HepG2 (cell line): ENCODE measurements around the gene DNAJA3. TPM values are rescaled to one million over a fixed set of nuclear protein-coding genes. Genes with fewer than 3 reads are reported as not detected.

Source experiments
- ARNT ChIP-seq: fragments of 450-650 bp; IDR thresholded peaks from 2 replicates; pipeline ENCODE4 v1.6.1; 2017
- BHLHE40 ChIP-seq: IDR thresholded peaks from 2 replicates; pipeline ENCODE4 v1.6.1; 2011; ENCODE audit warnings: low read length, improper control_type of control experiment
- GRHL1 ChIP-seq: sonication (generic); formaldehyde crosslinking; conservative IDR thresholded peaks from 2 replicates; pipeline ENCODE4 v1.8.0; 2022; ENCODE audit warnings: missing genetic modification reagents
- NCOA1 ChIP-seq: sonication (generic); formaldehyde crosslinking; IDR thresholded peaks from 2 replicates; pipeline ENCODE4 v1.9.0; 2021; ENCODE audit warnings: missing genetic modification reagents
- REPIN1 ChIP-seq: sonication (generic); formaldehyde crosslinking; IDR thresholded peaks from 2 replicates; pipeline ENCODE4 v1.8.0; 2022; ENCODE audit warnings: missing genetic modification reagents, low read depth, mild to moderate bottlenecking, borderline replicate concordance
- SKIL ChIP-seq: sonication (generic); formaldehyde crosslinking; IDR thresholded peaks from 2 replicates; pipeline ENCODE4 v1.8.0; 2022; ENCODE audit warnings: missing genetic modification reagents, mild to moderate bottlenecking, moderate library complexity, borderline replicate concordance
- THYN1 ChIP-seq: sonication (generic); formaldehyde crosslinking; IDR thresholded peaks from 2 replicates; pipeline ENCODE4 v1.8.1; 2023; ENCODE audit warnings: low read depth, mild to moderate bottlenecking, moderate library complexity, missing genetic modification reagents, borderline replicate concordance
- ZNF17 ChIP-seq: sonication (generic); formaldehyde crosslinking; IDR thresholded peaks from 2 replicates; pipeline ENCODE4 v1.5.0; 2020; ENCODE audit warnings: mild to moderate bottlenecking, missing genetic modification reagents
- ZNF33A ChIP-seq: sonication (generic); formaldehyde crosslinking; IDR thresholded peaks from 2 replicates; pipeline ENCODE4 v1.5.1; 2020; ENCODE audit warnings: missing genetic modification reagents, mild to moderate bottlenecking, moderate library complexity, borderline replicate concordance
- ZNF383 ChIP-seq: sonication (generic); formaldehyde crosslinking; IDR thresholded peaks from 2 replicates; pipeline ENCODE4 v1.4.0; 2020; ENCODE audit warnings: missing genetic modification reagents, mild to moderate bottlenecking, borderline replicate concordance
- ZNF484 ChIP-seq: sonication (generic); formaldehyde crosslinking; IDR thresholded peaks from 2 replicates; pipeline ENCODE4 v1.5.1; 2020; ENCODE audit warnings: mild to moderate bottlenecking, low read depth, missing genetic modification reagents, borderline replicate concordance
- ZNF644 ChIP-seq: IDR thresholded peaks from 2 replicates; pipeline ENCODE4 v1.6.1; 2016; ENCODE audit warnings: low read depth
- polyA plus RNA-seq, 8 experiments: library from polyadenylated mRNA; depleted of rRNA in 3 of 8; stranded (reverse) in 7 of 8; unstranded in 1 of 8; fragments of >200 nt; fragmentation: Illumina TruSeq in 4 of 8; extraction: Trizol in 4 of 8; gene quantifications; 2 replicates each; pipeline versions ENCODE4 v1.2.1 to v1.2.3, GENCODE V29; 2011 to 2016; ENCODE audit warnings: low read depth in 4 of 8, missing spikeins in 1 of 8, mixed read lengths in 1 of 8; ENCODE audit not compliant: insufficient read depth in 1 of 8
- total RNA-seq, 5 experiments: library from RNA; depleted of rRNA; stranded (reverse); fragments of >200 nt; fragmentation: Illumina TruSeq; extraction: Trizol; gene quantifications; 2 replicates each; pipeline ENCODE4 v1.2.3, GENCODE V29; 2016; ENCODE audit warnings: low read depth in 1 of 5
- TF ChIP-seq, protein P1 (sequence below): sonication (generic); formaldehyde crosslinking; IDR thresholded peaks from 2 replicates; pipeline ENCODE4 v1.4.0; 2020; ENCODE audit warnings: mild to moderate bottlenecking, missing genetic modification reagents
- TF ChIP-seq, protein P2 (sequence below): sonication (generic); formaldehyde crosslinking; IDR thresholded peaks from 2 replicates; pipeline ENCODE4 v1.5.0; 2020; ENCODE audit warnings: missing genetic modification reagents
- TF ChIP-seq, protein P3 (sequence below): sonication (generic); formaldehyde crosslinking; IDR thresholded peaks from 2 replicates; pipeline ENCODE4 v1.5.0; 2020; ENCODE audit warnings: missing genetic modification reagents, mild to moderate bottlenecking, borderline replicate concordance

The DNAJA3 gene
- total and polyA plus RNA-seq, 2 of the 13 experiments (the other 11 are each of a cell fraction or from before 2014, with no cell fraction given) = 77.0 to 83.3 TPM

DNA sequence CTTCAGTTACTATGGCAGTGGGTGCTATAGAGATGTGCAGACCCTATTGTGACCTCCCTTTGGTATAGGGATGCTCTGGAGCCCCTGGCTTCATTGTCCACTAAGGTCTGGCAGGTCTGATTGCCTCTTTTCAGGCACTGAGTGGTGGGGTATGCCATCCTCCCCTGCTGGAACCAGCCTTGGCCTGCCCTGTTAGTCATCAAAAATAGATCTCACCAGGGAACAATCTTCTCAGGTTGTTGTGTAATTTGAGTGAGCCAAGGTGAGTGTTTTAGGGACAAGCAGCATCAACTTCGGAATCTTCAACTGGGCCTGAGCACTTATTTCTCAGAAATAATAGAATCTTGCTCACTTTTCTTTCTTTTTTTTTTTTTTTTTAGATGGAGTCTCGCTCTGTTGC, 70.1 kb downstream of the DNAJA3 start (continued):
- TF ChIP-seq, protein P1, sequence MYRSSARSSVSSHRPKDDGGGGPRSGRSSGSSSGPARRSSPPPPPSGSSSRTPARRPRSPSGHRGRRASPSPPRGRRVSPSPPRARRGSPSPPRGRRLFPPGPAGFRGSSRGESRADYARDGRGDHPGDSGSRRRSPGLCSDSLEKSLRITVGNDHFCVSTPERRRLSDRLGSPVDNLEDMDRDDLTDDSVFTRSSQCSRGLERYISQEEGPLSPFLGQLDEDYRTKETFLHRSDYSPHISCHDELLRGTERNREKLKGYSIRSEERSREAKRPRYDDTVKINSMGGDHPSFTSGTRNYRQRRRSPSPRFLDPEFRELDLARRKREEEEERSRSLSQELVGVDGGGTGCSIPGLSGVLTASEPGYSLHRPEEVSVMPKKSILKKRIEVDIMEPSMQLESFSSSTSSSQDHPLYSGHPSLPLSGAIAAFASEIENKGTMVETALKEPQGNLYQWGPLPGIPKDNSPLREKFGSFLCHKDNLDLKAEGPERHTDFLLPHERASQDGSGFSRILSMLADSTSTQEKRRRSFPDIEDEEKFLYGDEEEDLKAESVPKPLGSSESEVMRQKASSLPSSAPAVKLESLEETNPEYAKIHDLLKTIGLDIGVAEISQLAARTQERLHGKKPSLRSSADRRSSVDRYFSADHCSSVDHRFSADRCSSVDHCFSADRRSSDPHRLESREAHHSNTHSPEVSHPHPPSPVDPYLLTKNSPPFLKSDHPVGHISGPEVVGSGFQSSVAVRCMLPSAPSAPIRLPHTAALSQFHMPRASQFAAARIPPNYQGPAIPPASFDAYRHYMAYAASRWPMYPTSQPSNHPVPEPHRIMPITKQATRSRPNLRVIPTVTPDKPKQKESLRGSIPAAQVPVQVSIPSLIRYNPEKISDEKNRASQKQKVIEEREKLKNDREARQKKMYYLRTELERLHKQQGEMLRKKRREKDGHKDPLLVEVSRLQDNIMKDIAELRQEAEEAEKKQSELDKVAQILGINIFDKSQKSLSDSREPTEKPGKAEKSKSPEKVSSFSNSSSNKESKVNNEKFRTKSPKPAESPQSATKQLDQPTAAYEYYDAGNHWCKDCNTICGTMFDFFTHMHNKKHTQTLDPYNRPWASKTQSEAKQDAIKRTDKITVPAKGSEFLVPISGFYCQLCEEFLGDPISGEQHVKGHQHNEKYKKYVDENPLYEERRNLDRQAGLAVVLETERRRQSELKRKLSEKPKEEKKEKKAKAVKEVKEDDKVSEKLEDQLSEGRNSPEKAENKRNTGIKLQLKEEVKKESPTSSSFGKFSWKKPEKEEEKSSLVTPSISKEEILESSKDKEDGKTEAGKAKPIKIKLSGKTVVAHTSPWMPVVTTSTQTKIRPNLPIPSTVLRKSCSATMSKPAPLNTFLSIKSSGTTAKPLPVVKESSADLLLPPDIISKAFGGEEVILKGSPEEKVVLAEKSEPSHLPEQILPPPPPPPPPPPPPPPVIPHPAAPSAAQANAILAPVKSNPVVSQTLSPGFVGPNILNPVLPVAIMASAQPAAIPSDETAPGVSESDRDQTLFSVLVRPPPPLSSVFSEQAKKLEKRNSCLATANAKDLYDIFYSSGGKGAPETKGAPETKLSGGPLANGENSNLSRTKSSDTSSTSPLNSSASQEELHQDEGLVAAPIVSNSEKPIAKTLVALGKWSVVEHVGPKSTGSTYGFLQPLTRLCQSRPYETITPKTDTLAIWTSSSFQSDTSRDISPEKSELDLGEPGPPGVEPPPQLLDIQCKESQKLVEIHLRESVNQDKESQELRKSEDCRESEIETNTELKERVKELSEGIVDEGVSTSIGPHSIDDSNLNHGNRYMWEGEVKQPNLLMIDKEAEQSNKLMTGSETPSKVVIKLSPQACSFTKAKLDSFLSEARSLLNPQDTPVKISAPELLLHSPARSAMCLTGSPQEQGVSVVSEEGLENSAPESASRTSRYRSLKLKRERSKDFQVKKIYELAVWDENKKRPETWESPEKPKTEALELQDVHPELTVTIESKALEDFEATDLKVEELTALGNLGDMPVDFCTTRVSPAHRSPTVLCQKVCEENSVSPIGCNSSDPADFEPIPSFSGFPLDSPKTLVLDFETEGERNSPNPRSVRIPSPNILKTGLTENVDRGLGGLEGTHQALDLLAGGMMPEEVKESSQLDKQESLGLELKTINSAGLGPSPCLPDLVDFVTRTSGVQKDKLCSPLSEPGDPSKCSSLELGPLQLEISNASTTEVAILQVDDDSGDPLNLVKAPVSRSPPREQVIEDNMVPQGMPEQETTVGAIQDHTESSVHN = no peak
- TF ChIP-seq ZNF484 (CRISPR knock-in tag) (no peak), SKIL (CRISPR knock-in tag) (no peak), ZNF644 (CRISPR knock-in tag) (no peak), REPIN1 (CRISPR knock-in tag) (no peak), ARNT (no peak), ZNF383 (no peak), GRHL1 (no peak), BHLHE40 (no peak), ZNF33A (no peak), ZNF17 (CRISPR knock-in tag) (no peak), NCOA1 (no peak), THYN1 (no peak)
- TF ChIP-seq, protein P2, sequence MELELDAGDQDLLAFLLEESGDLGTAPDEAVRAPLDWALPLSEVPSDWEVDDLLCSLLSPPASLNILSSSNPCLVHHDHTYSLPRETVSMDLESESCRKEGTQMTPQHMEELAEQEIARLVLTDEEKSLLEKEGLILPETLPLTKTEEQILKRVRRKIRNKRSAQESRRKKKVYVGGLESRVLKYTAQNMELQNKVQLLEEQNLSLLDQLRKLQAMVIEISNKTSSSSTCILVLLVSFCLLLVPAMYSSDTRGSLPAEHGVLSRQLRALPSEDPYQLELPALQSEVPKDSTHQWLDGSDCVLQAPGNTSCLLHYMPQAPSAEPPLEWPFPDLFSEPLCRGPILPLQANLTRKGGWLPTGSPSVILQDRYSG = no peak
- TF ChIP-seq, protein P3, sequence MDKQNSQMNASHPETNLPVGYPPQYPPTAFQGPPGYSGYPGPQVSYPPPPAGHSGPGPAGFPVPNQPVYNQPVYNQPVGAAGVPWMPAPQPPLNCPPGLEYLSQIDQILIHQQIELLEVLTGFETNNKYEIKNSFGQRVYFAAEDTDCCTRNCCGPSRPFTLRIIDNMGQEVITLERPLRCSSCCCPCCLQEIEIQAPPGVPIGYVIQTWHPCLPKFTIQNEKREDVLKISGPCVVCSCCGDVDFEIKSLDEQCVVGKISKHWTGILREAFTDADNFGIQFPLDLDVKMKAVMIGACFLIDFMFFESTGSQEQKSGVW (CRISPR knock-in tag) = no peak
